ENCODE measurements around the gene C19orf44.

The C19orf44 gene

DNA sequence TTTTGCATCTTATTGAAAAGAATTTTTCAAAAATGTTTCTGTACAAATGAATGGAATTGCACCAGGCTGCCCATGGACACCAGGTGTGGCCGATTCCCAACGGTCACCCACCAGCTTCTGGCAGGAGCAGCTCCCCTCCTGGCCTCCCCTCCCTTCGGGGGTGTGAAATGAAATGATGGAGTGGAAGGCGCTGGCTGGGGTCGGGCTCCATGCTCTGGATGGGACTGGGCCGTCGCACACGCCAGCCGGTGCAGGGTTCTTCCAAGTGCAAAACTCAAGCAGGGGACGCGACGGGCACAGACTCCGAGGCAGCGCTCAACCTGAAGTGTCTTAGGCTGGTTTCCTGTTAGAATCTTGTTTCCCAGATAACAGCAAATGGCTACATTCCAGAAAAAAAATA lies 21.9 kb downstream of the C19orf44 start:
- DNase-seq (ENCODE audit: low read depth in 2 of 2), result no peak

DNA sequence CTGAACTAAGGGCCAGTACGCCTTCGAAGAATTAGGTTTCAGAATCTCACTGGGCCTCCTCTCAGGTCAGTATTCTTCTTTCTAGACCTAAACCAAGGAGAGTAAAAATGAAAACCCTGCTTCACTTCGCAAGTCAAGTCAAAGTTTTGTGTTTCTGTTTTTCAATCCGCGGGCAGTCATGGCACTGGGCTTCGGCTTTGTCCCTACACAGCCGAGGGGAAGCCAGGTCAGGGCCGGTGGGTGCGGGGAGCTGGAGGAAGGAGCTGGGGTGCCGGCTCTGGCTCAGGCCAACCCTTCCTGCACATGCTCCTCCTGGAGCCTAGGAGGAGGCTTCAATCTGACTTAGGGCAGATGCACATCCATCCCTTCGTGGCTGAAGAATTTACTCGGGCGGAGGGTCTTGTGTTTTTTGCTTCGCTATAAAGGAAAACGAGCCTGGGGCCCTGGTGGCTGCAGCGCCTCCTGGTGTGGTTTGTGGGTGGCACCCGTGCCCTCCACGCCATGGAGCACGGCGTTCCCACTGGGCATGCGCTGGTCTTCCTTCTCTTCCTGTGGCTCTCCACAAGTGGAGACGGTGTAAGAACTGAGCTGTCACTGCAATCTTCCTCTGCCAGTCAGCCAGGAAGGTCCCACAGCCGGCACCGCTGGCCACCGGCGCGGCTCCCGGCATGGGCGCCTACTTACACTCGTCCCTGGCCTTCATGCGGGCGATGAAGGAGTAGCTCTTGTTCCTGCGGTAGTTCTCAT lies 22.5 kb downstream of the C19orf44 start:
- no peak for DNase-seq (ENCODE audit: low read depth in 2 of 2)

- no peak for DNase-seq (ENCODE audit: low read depth in 2 of 2)
Observed at GRCh38 chr19:16519230-16519687, 23.1 kb downstream of the C19orf44 start.

DNA sequence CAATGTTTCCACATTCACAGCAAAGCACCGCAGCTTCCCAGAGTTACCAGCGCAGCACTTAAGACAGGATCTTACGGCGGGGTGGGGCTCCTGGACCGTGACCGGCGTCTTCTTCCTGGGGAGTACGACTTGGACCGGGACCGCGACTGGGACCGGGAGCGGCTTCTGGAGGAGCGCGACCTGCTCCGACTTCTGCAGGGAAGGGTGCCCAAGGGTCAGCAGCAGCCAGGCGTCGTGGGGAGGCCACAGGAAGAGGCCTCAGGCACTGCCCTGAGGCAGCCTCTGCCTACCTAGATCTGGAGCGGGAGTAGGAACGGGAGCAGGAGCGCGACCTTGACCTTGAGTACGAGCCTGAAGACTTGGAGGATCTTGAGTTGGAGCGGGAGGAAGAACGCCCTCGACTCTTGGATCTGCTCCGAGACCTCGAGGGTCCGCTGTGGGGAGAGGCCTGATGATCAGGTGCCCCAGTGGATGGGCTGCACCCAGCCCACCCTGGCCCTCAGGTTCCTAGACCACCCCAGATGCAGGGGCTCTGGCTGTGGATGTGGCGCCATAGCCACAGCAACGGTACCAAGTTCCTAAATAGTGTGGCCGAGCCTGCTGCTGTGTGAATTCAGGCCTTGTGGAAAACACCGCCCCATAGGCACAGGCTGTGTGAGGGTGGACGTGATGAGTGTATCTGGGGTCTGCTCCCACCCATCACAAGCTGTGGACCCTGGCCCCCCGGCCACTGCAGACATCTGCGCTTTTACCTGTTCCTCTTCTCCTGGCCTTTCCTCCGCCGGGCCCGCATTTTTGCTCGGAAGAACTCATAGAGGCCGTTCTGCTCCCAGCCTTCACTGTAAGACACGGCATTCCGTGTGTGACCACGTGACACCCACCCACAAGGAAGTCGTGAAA lies 24.1 kb downstream of the C19orf44 start:
- DNase-seq (ENCODE audit: low read depth in 2 of 2), result no peak

DNA sequence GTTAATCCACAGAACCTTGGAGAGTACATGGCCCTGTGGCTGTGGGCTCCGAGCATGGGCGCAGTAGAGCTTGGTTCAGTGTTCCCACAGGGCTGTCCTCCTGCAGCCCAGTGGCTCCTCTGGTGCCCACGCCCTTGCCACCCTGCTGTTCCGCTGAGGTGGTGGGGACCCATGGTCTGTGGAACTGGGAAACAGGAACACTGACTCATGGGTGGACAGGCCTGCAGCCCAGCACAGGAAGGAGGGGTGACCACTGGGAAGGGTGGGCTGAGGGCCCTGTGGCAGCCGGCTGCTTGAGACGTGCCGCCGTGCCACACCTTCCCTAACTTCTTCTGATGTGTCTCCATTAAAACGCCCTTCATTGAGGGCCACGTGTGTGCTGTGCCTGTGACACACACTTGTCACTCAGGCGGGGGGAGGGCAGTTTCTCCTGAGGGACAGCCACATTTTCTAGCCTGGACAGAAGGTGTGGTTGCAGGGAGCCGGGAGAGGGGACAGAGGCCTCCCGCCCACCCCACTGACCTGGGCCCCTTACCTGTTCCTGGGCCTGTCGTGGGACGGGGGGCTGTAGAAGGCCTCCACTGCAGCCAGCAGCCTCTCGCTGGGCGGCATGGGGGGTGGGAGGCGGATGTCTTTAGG lies 24.9 kb downstream of the C19orf44 start:
- DNase-seq (ENCODE audit: low read depth in 2 of 2), result no peak

DNA sequence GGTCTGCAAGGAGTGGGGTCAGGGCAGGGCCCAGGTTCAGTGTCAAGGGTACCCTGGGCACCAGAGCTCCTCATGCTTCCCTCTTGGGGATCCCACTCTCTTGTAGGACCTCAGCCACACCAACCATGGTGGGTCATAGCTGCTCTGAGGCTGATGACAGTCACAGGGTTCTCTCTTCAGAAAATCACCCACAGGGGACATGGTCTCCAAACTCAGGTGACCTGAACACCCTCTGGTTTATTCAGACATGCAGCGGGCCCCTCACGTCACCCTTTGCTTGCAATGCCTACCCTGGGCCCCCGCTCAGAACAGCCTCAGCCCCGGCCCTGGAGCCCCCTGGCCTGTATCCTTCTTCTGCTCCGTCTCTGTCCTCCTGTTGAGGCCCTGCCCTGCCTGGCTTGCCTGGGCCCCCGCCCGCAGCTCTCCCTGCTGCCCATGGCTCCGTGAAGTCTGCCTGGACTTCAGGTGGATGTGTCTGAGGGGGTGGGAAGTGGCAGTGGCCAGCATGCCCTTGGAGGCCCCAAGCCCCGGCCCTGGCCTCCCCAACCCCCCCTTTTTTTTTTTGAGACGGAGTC lies 25.6 kb downstream of the C19orf44 start:
- DNase-seq (ENCODE audit: low read depth in 2 of 2), result no peak

GRCh38 chr19:16522559-16523377 lies 26.6 kb downstream of the C19orf44 start:
- no peak for DNase-seq (ENCODE audit: low read depth in 2 of 2)

- no peak for DNase-seq (ENCODE audit: low read depth in 2 of 2)
Observed at GRCh38 chr19:16524991-16525734, 29.0 kb downstream of the C19orf44 start.

DNA sequence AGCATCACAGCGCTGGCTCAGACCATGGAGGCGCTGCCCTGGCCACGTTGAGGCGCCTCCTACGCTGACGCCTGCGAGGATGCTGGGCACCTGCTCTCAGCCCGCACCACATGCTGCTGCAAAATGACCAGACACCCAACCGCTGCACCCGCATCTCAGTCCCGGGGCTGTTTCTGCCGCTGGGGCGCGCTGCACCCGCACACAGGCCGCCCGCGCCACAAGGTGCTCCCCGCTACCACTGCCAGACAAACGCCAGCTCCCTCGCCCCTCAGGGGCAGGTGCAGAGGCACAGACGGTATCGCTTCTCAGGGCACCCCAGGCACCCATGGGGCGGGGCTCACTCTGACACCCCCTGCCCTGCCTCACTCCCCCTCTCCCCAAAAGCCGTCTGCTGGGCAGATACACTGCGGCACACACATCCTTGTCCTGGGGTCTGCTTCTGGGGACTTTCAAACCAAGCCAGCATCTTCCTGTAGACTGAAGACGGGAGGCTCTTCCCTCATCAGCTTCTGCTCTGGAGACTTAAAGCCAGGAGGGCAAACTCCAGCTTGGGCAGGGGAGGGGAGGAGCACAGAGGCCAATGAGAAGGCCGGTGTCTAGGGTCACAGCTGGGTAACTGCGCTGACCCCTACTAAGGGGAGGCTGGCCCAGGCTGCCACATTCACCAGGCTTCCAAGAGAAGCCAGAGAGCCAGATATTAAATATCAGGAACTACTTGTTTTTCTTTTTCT lies 29.7 kb downstream of the C19orf44 start:
- DNase-seq (ENCODE audit: low read depth in 2 of 2), result no peak

- no peak for DNase-seq (ENCODE audit: low read depth in 2 of 2)
Observed at GRCh38 chr19:16527334-16527935, 31.2 kb downstream of the C19orf44 start.

DNA sequence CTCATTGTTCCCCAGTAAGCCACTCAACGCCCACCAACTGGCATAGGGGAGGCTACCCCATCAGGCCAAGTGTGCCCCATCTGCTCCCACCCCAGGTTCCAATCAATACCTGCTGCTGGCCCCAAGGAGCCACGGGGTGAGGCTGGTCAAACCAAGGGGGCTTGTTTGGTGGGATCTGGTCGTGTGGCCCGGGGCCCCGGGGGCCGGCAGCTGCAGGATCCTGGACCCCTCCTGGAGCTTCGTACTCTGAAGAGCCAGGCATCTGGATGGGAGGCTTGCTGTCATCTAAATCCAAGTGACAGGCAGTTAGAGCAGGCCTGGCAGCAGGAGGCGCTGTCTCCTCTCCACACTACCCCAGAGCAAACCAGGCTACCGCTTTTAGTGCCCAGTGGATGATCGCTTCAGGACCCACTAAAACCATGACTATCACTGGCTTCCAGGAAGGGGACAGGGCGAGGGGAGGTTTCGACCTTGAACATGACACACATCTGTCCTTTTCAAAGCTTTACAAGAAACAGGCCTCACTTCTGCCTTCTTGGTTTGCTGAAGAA lies 31.9 kb downstream of the C19orf44 start:
- peak in 1 of 2 donors; percentile 9 for DNase-seq (ENCODE audit: low read depth in 2 of 2)

DNA sequence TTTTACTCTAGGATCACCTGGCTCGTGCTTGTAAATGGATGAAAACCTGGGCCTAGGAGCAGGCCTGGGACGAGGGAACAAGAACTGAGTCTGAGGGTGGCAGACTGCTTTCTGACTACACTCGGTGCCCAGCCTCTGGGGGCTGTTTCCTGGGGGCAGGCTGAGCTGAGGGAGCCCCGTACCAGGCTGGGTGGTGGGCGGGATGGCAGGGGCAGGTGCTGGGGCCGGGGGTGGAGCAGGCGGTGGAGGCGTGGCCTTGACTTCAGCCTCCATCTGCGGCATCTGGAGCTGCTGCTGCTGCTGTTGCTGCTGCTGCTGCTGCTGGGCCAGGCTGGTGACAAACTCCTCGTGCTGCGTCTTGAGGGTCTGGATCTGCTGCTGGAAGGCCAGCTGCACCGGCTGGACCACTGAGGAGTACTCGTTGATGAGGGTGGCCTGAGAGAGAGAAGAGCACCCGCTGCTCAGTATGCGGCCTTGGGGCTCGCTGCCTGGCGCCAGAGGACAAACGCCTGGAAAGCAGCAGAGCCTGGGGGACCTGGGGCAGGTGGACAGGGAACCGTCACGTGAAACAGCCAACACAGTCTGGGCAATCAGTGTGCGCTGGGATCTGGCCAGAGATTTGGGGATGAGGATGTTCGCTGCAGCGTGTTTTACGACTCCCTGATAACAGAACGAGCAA lies 33.4 kb downstream of the C19orf44 start:
- no peak for DNase-seq (ENCODE audit: low read depth in 2 of 2)

DNA sequence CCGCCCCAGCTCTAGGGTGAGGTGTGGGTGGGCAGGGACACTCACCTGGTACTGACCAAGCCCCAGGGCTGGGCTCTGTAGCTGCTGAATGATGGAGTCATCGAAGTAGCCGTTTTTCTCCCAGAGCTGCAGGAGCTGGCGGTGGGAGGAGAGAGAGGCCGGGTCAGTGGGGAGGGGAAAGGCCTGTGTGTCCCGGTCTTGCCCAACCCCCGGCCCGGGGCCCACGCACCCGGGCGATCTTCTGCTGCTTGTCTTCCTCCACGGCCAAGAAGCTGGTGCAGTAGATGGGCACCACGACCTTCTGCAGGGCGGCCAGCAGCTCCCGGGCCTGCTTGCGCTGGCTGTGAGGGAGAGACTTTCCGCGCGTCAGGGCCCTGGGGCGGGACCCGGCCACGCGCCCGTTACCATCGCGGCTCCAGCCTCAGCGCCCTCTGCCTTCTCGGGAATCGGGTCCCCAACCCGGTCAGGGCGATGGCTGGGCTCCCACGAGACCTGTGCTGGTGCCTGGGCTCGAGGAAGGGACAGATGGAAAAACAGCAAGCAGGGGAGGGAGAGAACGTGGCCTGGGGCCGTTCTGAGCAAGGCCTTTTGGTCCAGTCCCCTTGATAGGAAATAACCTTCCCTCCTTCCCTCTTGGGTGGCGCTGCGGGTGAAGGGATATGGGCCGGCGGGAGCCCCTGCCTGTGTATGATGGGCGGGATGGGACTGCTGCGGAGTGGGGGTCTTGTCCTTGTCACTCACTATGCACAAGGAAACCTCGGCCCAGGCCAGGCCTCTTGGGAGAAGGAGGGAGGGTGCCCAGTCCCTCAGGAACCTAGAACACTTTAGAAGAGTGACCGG lies 34.6 kb downstream of the C19orf44 start:
- DNase-seq (ENCODE audit: low read depth in 2 of 2), result no peak

GRCh38 chr19:16531380-16531669 lies 35.1 kb downstream of the C19orf44 start:
- no peak for DNase-seq (ENCODE audit: low read depth in 2 of 2)

- DNase-seq (ENCODE audit: low read depth in 2 of 2), result no peak
Observed at GRCh38 chr19:16532440-16533234, 36.4 kb downstream of the C19orf44 start.

DNA sequence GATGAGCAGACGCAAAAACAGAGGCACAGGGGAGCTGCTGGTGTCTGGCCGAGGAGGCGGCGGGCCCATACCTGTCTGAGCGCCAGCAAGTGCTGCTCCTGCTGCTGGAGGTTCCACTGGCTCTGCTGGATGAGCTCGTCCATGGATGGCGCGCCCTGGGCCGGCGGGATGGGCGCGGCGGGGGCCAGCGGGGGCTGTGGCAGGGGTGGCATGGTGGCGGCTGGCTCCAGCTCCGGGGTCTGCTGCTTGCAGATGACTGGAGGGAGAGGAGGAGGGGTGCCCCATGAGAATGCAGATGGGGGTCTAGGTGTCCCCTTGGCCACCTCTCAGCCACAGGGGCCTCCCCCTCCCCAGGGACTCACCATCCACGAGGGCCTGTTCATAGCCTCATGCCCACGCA lies 39.2 kb downstream of the C19orf44 start:
- DNase-seq (ENCODE audit: low read depth in 2 of 2), result no peak

DNA sequence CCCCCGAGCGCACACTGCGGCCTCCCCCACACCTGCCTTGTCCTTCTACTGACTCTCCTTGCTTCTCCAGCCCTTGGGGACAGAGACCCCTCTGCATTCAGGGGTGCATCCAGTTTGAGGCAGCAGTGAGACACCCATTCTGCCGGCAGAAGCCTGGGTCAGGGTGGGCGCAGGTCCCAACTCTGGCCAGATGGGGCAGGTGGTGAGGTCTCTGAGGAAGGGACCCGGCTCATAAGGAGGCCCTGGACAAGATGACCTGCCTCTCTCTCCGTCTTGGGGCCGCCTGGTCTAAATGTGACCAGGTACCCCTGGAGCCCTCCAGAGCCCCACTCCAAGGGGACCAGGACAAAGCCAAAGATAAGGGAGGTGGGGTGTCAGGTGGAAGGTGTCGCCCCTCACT lies 39.9 kb downstream of the C19orf44 start:
- no peak for DNase-seq (ENCODE audit: low read depth in 2 of 2)
